Kidney epithelial cell (primary cell): Measurements from ENCODE around the gene SLIT1. TPM values are rescaled to one million over a fixed set of nuclear protein-coding genes. Genes with fewer than 3 reads are reported as not detected.

ENCODE experiments used
- DNase-seq: peaks from one replicate; pipeline ENCODE4 v3.0.0-alpha.2; 2010; ENCODE audit warnings: low read depth
- H3K27me3 ChIP-seq: 2 replicates; pipeline ENCODE4 v1.6.0; 2011; ENCODE audit warnings: low read length; ENCODE audit not compliant: control insufficient read depth, insufficient read depth
- H3K36me3 ChIP-seq: 2 replicates; pipeline ENCODE4 v1.5.1; 2011; ENCODE audit warnings: low read length; ENCODE audit not compliant: control insufficient read depth, insufficient read depth
- H3K4me3 ChIP-seq: 2 replicates; pipeline ENCODE4 v1.5.1; 2011; ENCODE audit warnings: low read depth, mild to moderate bottlenecking, control low read depth, low read length
- CTCF ChIP-seq: IDR thresholded peaks from 2 replicates; pipeline ENCODE4 v1.5.1; 2011; ENCODE audit warnings: mild to moderate bottlenecking, moderate library complexity, low read length, control low read depth, inconsistent platforms; ENCODE audit not compliant: insufficient read depth, poor library complexity, severe bottlenecking
- total RNA-seq: library from RNA; depleted of rRNA; stranded (reverse); fragments of >200 nt; gene quantifications from 2 replicates; pipeline ENCODE4 v1.2.3, GENCODE V29; 2015

The SLIT1 gene
- total RNA-seq, 1 donor from 2014 or later = 0.17 TPM

GRCh38 chr10:97069026-97069425 lies 116.7 kb downstream of the SLIT1 start:
- no peak for TF ChIP-seq CTCF
- DNase-seq = no peak
- Histone ChIP-seq H3K36me3 (no peaks in the 10 kb centered on the region), H3K4me3 (no peak overlapping the region), H3K27me3 (peaks cover 28% of the 10 kb centered on the region)

GRCh38 chr10:97067716-97068391 lies 117.9 kb downstream of the SLIT1 start:
- peak; percentile 11 for TF ChIP-seq CTCF
- no peak overlapping the region for H3K4me3 ChIP-seq
- DNase-seq = no peak
- no peaks in the 10 kb centered on the region for H3K36me3 ChIP-seq
- peaks cover 28% of the 10 kb centered on the region for H3K27me3 ChIP-seq

GRCh38 chr10:97066877-97067555 lies 118.7 kb downstream of the SLIT1 start:
- no peak for DNase-seq
- no peak for TF ChIP-seq CTCF
- no peaks in the 10 kb centered on the region for H3K36me3 ChIP-seq
- no peak overlapping the region for H3K4me3 ChIP-seq
- H3K27me3 ChIP-seq = peaks cover 23% of the 10 kb centered on the region

- H3K27me3 ChIP-seq = peaks cover 23% of the 10 kb centered on the region
These were observed 119.8 kb downstream of the SLIT1 start for GRCh38 chr10:97065686-97066660.

GRCh38 chr10:97065128-97065527 lies 120.6 kb downstream of the SLIT1 start:
- no peaks in the 10 kb centered on the region for H3K36me3 ChIP-seq
- no peak overlapping the region for H3K4me3 ChIP-seq
- DNase-seq = no peak
- no peak for TF ChIP-seq CTCF
- H3K27me3 ChIP-seq = peaks cover 26% of the 10 kb centered on the region

More at GRCh38 chr10:97065686-97066660, 119.8 kb downstream of the SLIT1 start:
- no peak for TF ChIP-seq CTCF
- Histone ChIP-seq H3K4me3 (no peak overlapping the region), H3K36me3 (no peaks in the 10 kb centered on the region)
- DNase-seq = no peak
